Esophagus squamous epithelium (tissue), 4 donors: ENCODE results near the gene ZCCHC7.

Experiments used
- CTCF ChIP-seq, 6 experiments: fragments of 450-650 bp in 4 of 6; fragments of 200-600 bp in 2 of 6; sonication (generic) in 2 of 6; IDR thresholded peaks; one replicate each; pipeline ENCODE4 v1.5.1; 2016 to 2019; ENCODE audit warnings: antibody characterized with exemption in 6 of 6, mild to moderate bottlenecking in 4 of 6, moderate library complexity in 4 of 6
- POLR2A ChIP-seq, 4 donors: fragments of 450-650 bp; IDR thresholded peaks; one replicate each; pipeline ENCODE4 v1.6.1; 2017; ENCODE audit warnings: antibody characterized with exemption in 4 of 4, mild to moderate bottlenecking in 4 of 4, moderate library complexity in 3 of 4

DNA sequence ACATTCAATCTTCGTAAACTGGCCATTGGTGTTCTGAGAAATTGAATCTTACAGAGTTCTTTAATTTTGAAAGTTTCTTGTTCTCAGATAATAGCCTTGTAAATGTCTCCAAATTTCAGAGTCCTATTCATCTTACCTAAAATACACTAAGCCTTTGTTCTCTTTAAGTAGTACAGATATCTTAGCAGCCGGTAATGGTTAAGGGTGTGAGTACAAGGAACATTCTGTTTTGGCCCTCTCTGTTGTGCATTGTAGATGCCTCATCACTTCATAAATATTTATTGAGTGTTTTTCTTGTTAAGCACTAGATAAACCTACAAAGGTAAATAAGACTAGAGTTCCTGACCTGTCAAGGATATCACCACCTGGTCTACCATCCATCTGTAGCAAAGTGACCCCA, 35.2 kb downstream of the ZCCHC7 start:
- TF ChIP-seq CTCF (IDR thresholded peaks at IDR 0.05) (no peak), POLR2A (IDR thresholded peaks at IDR 0.05) (no peak)
